SKM-1 treated with dmso at 0.1 percent for 144 hours (cell line): Measurements from ENCODE around the gene NUDT19.
"Not testable (repeated sequence)": the region's sequence is repeated elsewhere in the genome, so short reads cannot be mapped to it uniquely, and the experiment has no call there.

Experiments
- DNase-seq: peaks from one replicate; lab custom pipeline; 2025; ENCODE audit not compliant: unreplicated experiment; lab: John Stamatoyannopoulos, UW

The NUDT19 gene

GRCh38 chr19:32691291-32691951 lies at the start of gene NUDT19:
NUDT19 (plus strand) TSS chr19:32691821; CDS start chr19:32691961, 140 bp downstream.
- DNase-seq: peak; percentile 60

GRCh38 chr19:32642771-32643170 lies 48.9 kb upstream of the NUDT19 start:
- no peak for DNase-seq

- DNase-seq: no peak
These were observed 45.1 kb upstream of the NUDT19 start for GRCh38 chr19:32646556-32646955.

GRCh38 chr19:32647361-32647760 lies 44.3 kb upstream of the NUDT19 start:
- no peak for DNase-seq

- no peak for DNase-seq
These were observed 41.9 kb upstream of the NUDT19 start for GRCh38 chr19:32649751-32650150.

GRCh38 chr19:32650671-32651070 lies 41.0 kb upstream of the NUDT19 start:
- no peak for DNase-seq

GRCh38 chr19:32651729-32652140 lies 39.9 kb upstream of the NUDT19 start:
- no peak for DNase-seq

GRCh38 chr19:32652331-32652730 lies 39.3 kb upstream of the NUDT19 start:
- not testable (repeated sequence) for DNase-seq

GRCh38 chr19:32652894-32653598 lies 38.6 kb upstream of the NUDT19 start:
- DNase-seq: no peak

GRCh38 chr19:32653599-32653915 lies 38.1 kb upstream of the NUDT19 start:
- DNase-seq: no peak

GRCh38 chr19:32656379-32656778 lies 35.2 kb upstream of the NUDT19 start:
- not testable (repeated sequence) for DNase-seq

- no peak for DNase-seq
These were observed 33.5 kb upstream of the NUDT19 start for GRCh38 chr19:32658075-32658474.

- no peak for DNase-seq
These were observed 33.1 kb upstream of the NUDT19 start for GRCh38 chr19:32658527-32658926.

- no peak for DNase-seq
These were observed 30.3 kb upstream of the NUDT19 start for GRCh38 chr19:32661318-32661717.

GRCh38 chr19:32662186-32662585 lies 29.4 kb upstream of the NUDT19 start:
- peak; percentile 28 for DNase-seq

- no peak for DNase-seq
These were observed 25.5 kb upstream of the NUDT19 start for GRCh38 chr19:32666084-32666483.

- DNase-seq: no peak
These were observed 22.3 kb upstream of the NUDT19 start for GRCh38 chr19:32669310-32669709.

GRCh38 chr19:32671883-32672593 lies 19.6 kb upstream of the NUDT19 start:
- peak; percentile 44 for DNase-seq

GRCh38 chr19:32672841-32673240 lies 18.8 kb upstream of the NUDT19 start:
- no peak for DNase-seq

- DNase-seq: no peak
These were observed 18.0 kb upstream of the NUDT19 start for GRCh38 chr19:32673573-32673972.

GRCh38 chr19:32674153-32674930 lies 17.3 kb upstream of the NUDT19 start:
- no peak for DNase-seq
